Posterior vena cava (tissue), 2 donors: ENCODE data around the gene FOXJ1. TPM values are rescaled to one million over a fixed set of nuclear protein-coding genes. Genes with fewer than 3 reads are reported as not detected.

Experiments
- DNase-seq: peaks from one replicate; pipeline ENCODE4 v3.0.0-alpha.2; 2020; ENCODE audit warnings: low spot score
- intact Hi-C, 2 donors: fragments of 100-400 bp; cut with DNase I; formaldehyde crosslinking; loops; one replicate each; pipeline versions ENCODE4 v1.14.1 to v1.14.2; 2022 to 2023
- microRNA-seq, 2 donors: library from miRNA; unstranded; fragments of <30 nt; microRNA quantifications; one replicate each; pipeline ENCODE4 v1.2.0, GENCODE V29; 2020 to 2021; ENCODE audit warnings: borderline microRNAs expressed in 2 of 2
- total RNA-seq, 2 donors: library from RNA; stranded (reverse); fragmentation: NEBNext Ultra II Directional; extraction: Animal tissue kit (Norgen Biotek cat#: 25700); gene quantifications; one replicate each; pipeline ENCODE4 v1.2.1, GENCODE V29; 2021
- donor health status: DM: yes; HTN: yes; CAD: no.
- donor health status: DM: yes; HTN: yes; CAD: no.

FOXJ1 gene
- total RNA-seq, 2 donors from 2014 or later, result not detected

DNA sequence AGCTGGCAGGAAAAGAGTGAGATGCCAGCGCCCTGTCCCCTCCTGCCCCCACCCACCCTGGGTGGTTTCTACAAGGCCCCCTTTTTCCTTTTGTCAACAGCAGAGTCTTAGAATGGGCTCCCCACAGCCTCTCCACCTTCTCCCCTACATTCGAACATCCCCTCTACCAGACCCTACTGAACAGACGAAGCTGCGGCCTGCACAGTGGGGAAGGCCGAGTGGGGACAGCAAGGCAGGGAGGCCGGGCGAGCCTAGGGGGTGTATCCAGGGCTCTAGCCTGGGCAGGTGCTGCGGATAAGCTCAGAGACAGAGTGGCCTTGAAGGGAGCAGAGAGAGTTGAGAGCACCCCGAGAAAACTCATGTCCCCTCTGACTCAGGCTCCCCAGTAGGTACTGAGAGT, 54.7 kb downstream of the FOXJ1 start:
- DNase-seq, result peak; percentile 75
- intact Hi-C loops, result no loop called here

Small RNAs within 50 kb of the gene (microRNA-seq; reads per million reads assigned to microRNA genes)
- gene MIR6868, result 0.65 to 2.3 reads per million in 2 donors

Other genes with a start within 250 kb of the FOXJ1 start
- gene TRIM65, start 244.3 kb downstream of the FOXJ1 start, total RNA-seq, result 10 to 100 TPM; 12.8 to 15.7 TPM
- gene MRPL38, start 236.4 kb downstream of the FOXJ1 start, total RNA-seq, result 10 to 100 TPM; 49.3 to 55.5 TPM
- 1 to 10 TPM; 4.5 to 6.8 TPM for gene FBF1, start 200.2 kb downstream of the FOXJ1 start, total RNA-seq
- 10 to 100 TPM; 45.2 to 46.2 TPM for gene ACOX1, start 162.1 kb downstream of the FOXJ1 start, total RNA-seq
- 10 to 100 TPM; 11.1 to 12.7 TPM for gene TEN1, start 162.0 kb downstream of the FOXJ1 start, total RNA-seq
- gene CDK3, start 140.4 kb downstream of the FOXJ1 start, total RNA-seq, result 1 to 10 TPM; 2.9 to 4.9 TPM
- gene EVPL, start 113.9 kb downstream of the FOXJ1 start, total RNA-seq, result 1 to 10 TPM in 1 of 2 donors, under 1 TPM in 1; 0.33 to 1.3 TPM
- gene SRP68, start 68.7 kb downstream of the FOXJ1 start, total RNA-seq, result 10 to 100 TPM; 45.3 to 49.1 TPM
- not detected for gene GALR2, start 66.5 kb downstream of the FOXJ1 start, total RNA-seq
- gene ZACN, start 62.1 kb downstream of the FOXJ1 start, total RNA-seq, result not detected
- 10 to 100 TPM; 94.5 to 98.2 TPM for gene EXOC7, start 37.5 kb downstream of the FOXJ1 start, total RNA-seq
- 1 to 10 TPM; 1.9 TPM for gene RNF157, start 99.2 kb upstream of the FOXJ1 start, total RNA-seq
- gene UBALD2, start 124.1 kb upstream of the FOXJ1 start, total RNA-seq, result 10 to 100 TPM; 21.7 to 22.5 TPM
- gene QRICH2, start 167.0 kb upstream of the FOXJ1 start, total RNA-seq, result 1 to 10 TPM in 1 of 2 donors, under 1 TPM in 1; 0.83 to 1.6 TPM
- 10 to 100 TPM; 33.7 to 34.8 TPM for gene PRPSAP1, start 212.7 kb upstream of the FOXJ1 start, total RNA-seq
- 10 to 100 TPM; 13.8 to 36.6 TPM for gene SPHK1, start 243.4 kb upstream of the FOXJ1 start, total RNA-seq